Gastrocnemius medialis (tissue), 4 donors: Measurements from ENCODE around the gene ZCCHC18.

Experiments used
- POLR2A ChIP-seq, 2 donors: fragments of 450-650 bp; IDR thresholded peaks; one replicate each; pipeline ENCODE4 v1.6.1; 2017; ENCODE audit warnings: antibody characterized with exemption in 2 of 2, mild to moderate bottlenecking in 2 of 2, moderate library complexity in 2 of 2
- TF ChIP-seq, protein P1 (sequence below), 5 experiments: fragments of 450-650 bp in 3 of 5; fragments of 200-600 bp in 2 of 5; sonication (generic) in 2 of 5; IDR thresholded peaks in 4 of 5; conservative IDR thresholded peaks in 1 of 5; 1 replicate in 4 of 5; 2 replicates in 1 of 5; pipeline ENCODE4 v1.5.1; 2016 to 2019; ENCODE audit warnings: antibody characterized with exemption in 5 of 5, mild to moderate bottlenecking in 3 of 5, moderate library complexity in 3 of 5

DNA sequence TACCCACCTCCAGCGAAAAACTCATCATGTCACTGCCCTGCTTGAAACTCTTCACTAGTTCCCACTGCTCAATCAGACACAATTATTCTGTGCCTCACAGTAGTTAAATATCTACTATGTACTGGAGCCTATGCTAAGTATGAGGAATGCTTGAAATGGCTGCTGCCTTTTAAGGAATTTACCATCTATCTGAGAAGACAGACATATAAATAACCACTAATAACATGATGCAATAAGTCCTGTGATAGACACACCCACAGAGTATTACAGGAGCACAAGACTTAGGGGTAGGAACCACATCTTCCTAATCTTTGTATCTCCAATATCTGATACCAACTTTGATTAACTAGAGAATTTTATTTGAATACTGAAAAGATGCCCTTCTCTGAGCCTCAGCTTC, 23.4 kb downstream of the ZCCHC18 start:
- TF ChIP-seq, protein P1, sequence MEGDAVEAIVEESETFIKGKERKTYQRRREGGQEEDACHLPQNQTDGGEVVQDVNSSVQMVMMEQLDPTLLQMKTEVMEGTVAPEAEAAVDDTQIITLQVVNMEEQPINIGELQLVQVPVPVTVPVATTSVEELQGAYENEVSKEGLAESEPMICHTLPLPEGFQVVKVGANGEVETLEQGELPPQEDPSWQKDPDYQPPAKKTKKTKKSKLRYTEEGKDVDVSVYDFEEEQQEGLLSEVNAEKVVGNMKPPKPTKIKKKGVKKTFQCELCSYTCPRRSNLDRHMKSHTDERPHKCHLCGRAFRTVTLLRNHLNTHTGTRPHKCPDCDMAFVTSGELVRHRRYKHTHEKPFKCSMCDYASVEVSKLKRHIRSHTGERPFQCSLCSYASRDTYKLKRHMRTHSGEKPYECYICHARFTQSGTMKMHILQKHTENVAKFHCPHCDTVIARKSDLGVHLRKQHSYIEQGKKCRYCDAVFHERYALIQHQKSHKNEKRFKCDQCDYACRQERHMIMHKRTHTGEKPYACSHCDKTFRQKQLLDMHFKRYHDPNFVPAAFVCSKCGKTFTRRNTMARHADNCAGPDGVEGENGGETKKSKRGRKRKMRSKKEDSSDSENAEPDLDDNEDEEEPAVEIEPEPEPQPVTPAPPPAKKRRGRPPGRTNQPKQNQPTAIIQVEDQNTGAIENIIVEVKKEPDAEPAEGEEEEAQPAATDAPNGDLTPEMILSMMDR (IDR thresholded peaks at IDR 0.05 in 4 of 5, conservative IDR thresholded peaks at IDR 0.05 in 1 of 5) = no peak
- TF ChIP-seq POLR2A (IDR thresholded peaks at IDR 0.05) = no peak
